Measurements from ENCODE around the gene TNFRSF12A.

- TF ChIP-seq CTCF (IDR thresholded peaks at IDR 0.05) (no peak), EZH2 (IDR thresholded peaks at IDR 0.05) (no peak), EZH2phosphoT487 (IDR thresholded peaks at IDR 0.05) (no peak)
Measured at GRCh38 chr16:2999929-3000328, 20.2 kb upstream of the TNFRSF12A start.
